GM12892 (cell line): ENCODE results near the gene ZSCAN32. TPM values are rescaled to one million over a fixed set of nuclear protein-coding genes. Genes with fewer than 3 reads are reported as not detected.

Experiments used
- DNase-seq: peaks from one replicate; pipeline ENCODE4 v3.0.0; 2011; ENCODE audit not compliant: insufficient read length
- FAIRE-seq: peaks from 2 replicates; lab custom pipeline; 2011; peaks lifted over from hg19 to GRCh38; lab: Jason Lieb, UNC
- POLR2A ChIP-seq: IDR thresholded peaks from 2 replicates; pipeline ENCODE4 v1.6.1; 2011; ENCODE audit warnings: low read depth, low read length, control low read depth
- POLR2AphosphoS5 ChIP-seq: IDR thresholded peaks from 2 replicates; pipeline ENCODE4 v1.6.1; 2011; ENCODE audit warnings: low read depth, low read length, control low read depth
- TAF1 ChIP-seq: IDR thresholded peaks from 2 replicates; pipeline ENCODE4 v1.6.1; 2011; ENCODE audit warnings: low read depth, mild to moderate bottlenecking, control low read depth, low read length, borderline replicate concordance
- polyA plus RNA-seq: library from polyadenylated mRNA; unstranded; fragments of >200 nt; gene quantifications from one replicate; pipeline ENCODE4 v1.2.1, GENCODE V29; 2012; ENCODE audit warnings: missing spikeins, inconsistent platforms; ENCODE audit not compliant: missing spikeins

Gene ZSCAN32
- 9.1 TPM for polyA plus RNA-seq

DNA sequence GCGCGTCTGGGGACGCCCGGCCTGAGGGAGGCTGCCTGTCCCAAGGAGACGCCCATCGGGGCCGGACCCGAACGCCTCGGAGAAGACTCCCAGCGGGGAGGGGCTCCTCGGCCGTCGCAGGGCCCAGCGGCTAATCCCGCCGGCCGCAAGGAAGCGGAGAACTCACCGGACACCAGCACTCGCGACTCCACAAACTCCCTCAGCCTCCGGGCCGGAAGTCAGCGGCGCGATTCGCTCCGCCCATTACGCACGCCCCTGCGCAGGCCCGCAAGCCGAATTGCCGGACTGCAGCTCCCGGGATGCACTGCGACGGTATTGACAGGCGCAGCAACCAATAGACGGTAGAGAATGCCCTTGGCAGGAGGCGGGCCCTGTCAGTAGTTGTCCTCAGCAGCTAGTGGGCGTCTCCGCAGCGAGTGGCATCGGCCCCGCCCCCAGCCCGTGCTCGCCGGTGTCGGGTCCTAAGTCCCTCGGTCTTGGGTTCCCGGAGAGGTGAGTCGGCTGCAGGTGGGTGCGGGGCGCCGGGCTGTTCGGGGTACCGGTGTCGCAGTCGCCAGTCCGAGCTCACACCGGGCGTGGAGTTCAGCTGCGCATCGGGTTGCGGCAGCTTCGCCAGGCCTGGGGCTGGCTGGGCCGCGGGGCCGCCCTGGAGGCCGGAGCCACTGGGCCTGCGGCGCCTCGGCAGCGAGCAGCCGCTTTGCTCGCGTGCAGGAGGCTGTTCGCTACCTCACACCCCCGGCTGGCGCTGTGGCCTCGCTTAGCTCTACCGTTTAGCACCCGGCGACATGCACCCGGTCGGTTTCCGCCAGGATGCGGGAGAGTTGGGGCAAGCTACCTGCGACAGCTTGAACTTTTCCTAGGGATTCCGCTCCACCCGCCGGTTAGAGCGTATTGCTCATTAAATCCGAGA is at the start of gene ZSCAN32, which contains the start of gene ZNF174:
Gene ZSCAN32, minus strand, starts transcription at position 226 of the 910 bp plus-strand sequence. CDS start 3,447 bp downstream, outside the sequence.
Gene ZNF174, plus strand, starts transcription at position 437 of the 910 bp plus-strand sequence. CDS start 790 bp downstream, outside the sequence.
- peak; percentile 97 for DNase-seq
- FAIRE-seq, result peak; percentile 98
- TF ChIP-seq POLR2A (peak; percentile 87), POLR2AphosphoS5 (peak; percentile 89), TAF1 (peak; percentile 92)

DNA sequence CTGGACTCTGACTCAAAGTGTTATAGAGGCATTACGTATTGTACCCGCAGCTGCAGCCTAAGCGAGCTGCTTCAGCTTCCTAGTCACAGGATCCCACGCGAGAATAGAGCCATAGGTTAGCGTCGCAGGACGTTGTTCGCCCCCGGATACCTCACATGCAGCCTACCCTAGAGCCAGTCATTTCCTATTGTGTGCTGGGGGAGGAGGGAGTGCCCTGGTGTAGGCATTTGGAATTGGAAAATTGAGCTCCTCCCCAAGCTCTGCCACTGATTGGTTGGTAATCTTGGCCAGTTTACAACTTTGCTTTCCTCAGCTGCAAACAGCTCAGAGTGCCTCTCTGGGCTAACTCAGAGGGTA is 43.2 kb upstream of the ZSCAN32 start:
- FAIRE-seq, result peak; percentile 66
- TF ChIP-seq POLR2A (no peak; the same call in none of the 2 replicates), TAF1 (0 out of 2 replicates have a peak, but pooled peaks have one; percentile 18), POLR2AphosphoS5 (peak; percentile 58)

DNA sequence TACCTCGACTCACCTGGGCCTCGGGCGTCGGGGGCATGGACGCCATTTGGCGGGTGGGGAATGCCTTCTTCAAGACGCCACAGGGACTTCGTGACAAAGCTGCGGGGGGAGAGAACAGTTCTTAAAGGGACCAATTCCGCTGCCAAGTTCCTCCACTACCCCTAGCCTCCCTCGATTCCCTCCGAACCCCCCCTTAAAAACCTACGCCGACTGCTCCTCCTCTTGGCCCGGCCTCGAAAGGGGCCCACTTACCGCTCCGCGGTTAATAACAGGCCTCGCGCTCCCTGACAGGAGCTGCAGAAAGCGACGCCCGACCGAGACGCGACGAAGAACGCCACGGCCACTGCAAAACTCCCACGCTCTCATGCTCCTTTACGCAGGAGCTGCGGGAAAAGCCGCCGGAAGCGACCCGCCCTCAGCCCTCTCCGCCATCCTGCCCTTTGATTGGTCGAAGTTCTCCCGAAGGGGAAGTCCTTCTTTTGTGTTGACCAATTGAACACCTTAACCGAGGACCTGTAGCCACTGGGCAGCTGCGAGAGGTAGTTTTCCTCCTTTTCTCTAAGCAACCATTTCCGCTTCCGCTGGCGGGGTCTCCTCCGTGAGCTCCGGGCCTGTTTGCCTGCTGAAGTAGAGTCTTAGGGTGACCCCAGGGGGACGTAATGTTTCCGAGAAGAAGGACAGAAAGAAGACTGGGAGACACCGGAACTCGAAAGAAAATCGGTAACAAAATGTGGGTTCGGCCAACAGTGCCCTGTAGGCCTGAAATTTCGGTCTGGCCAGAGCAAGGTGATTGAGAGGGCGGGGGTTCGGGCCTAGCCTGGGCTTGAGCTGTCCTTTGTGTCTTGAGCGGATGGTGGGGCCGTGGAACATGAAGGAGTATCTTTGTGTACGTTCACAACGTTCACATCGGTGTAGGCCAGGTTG is 42.6 kb upstream of the ZSCAN32 start, which contains the start of the genes NAA60 and ZNF597:
Gene NAA60, plus strand, starts transcription at position 573 of the 924 bp plus-strand sequence. CDS start 32,548 bp downstream, outside the sequence.
Gene ZNF597, minus strand, starts transcription at position 397 of the 924 bp plus-strand sequence. Its CDS starts 351 bp downstream, at position 46.
- peak; percentile 87 for FAIRE-seq
- DNase-seq, result peak; percentile 65
- peak; percentile 77 for TF ChIP-seq POLR2A
- peak; percentile 92 for TF ChIP-seq TAF1
- TF ChIP-seq POLR2AphosphoS5, result peak; percentile 34; the same call in 1 of the 2 replicates

More for the DNA sequence above, 43.2 kb upstream of the ZSCAN32 start:
- DNase-seq, result no peak

DNA sequence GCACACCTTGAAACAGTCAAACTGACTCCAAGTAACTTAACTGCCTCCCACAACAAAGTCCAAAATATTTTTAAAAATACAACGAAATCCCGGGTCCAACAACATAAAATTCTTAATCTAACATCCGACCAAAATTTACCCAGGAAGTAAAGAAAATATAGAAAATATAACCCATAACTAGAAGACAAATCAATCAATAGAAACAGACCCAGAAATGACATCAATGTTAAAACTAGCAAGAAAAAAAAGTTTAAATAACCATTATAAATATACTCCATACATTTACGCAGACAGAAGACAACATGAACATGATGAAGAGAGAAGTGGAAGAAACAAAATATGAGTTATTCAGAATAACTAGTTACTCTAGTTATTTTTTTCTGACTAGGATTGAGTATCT is 38.8 kb upstream of the ZSCAN32 start:
- no peak for DNase-seq
- TF ChIP-seq POLR2A (no peak), TAF1 (no peak), POLR2AphosphoS5 (no peak)
- no peak for FAIRE-seq

DNA sequence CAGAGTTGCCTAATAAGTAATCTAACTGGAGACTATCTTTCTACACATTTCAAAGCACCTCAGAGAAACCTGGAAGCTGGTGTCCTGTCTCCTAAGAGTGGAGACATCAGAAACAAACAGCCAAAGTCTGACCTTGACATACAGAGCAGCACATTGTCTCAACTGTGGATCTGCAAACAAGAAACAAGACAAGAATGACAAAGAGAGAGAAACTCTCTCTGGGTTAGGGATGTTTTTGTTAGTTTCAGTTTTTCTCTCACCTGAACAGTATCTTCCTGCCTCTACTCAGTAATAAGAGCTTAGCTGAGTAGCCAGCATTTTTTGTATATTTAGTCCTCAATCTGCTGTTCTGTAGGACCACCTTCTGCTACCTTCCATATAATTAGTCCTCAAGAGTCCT is 33.6 kb upstream of the ZSCAN32 start:
- DNase-seq, result no peak
- no peak for TF ChIP-seq TAF1
- no peak for TF ChIP-seq POLR2AphosphoS5
- TF ChIP-seq POLR2A, result no peak
- FAIRE-seq, result no peak

DNA sequence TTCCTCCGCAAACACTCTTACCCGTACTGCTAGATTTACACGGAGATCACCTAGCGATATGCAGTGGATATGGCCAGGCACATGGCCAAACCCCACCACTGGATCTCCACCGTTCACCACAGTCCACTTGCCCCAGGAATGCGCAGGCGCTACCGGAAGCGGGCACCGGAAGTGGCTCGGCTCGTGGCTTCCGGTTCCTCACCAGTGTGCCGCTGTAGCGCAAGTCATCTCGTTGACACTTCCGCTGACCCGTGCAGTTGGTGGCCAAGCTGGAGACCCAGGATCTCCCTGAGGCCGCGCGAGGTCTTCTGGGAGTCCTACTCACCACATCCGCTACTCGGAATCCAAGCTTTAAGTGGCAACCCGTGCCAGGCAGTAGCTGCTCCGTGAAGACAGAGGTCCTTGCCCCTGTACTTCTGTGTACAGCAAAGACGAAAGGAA is 31.0 kb upstream of the ZSCAN32 start:
- TF ChIP-seq POLR2AphosphoS5 (no peak), TAF1 (no peak), POLR2A (no peak)
- DNase-seq (no peak), FAIRE-seq (peak; percentile 50)

DNA sequence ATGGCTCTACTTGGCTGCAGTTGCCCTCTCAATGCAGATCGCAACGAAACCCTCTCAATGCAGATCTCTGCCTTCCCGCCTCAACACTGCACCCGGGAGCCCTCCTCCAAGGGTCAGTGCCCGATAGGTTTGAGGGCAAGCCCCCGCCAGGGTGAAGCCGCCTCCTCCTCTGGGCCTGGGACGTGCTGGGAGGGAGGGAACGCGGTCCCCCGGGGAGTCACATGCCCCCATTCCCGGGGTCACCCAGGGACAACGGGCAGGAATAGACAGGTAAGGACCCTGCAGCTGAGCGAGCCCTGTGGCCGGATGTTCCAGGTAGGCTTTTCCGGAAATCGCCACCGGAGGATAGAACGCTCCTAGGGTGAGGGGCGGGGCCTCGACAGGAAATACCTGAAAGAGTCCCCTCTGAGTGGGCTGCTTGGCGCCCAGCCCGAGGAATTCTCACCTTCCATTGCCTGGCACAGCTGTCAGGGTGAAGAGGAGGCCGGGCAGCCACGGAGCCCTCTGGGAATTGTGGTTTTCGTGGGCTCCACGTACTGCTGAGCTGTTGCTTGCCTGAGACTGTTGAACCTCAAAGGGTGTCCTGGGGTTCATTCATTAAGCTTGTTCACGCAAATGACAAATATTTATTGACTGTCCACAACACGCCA is 13.1 kb upstream of the ZSCAN32 start:
- DNase-seq (no peak), FAIRE-seq (no peak)
- TF ChIP-seq POLR2A, result no peak
- TF ChIP-seq POLR2AphosphoS5, result no peak
- no peak for TF ChIP-seq TAF1

DNA sequence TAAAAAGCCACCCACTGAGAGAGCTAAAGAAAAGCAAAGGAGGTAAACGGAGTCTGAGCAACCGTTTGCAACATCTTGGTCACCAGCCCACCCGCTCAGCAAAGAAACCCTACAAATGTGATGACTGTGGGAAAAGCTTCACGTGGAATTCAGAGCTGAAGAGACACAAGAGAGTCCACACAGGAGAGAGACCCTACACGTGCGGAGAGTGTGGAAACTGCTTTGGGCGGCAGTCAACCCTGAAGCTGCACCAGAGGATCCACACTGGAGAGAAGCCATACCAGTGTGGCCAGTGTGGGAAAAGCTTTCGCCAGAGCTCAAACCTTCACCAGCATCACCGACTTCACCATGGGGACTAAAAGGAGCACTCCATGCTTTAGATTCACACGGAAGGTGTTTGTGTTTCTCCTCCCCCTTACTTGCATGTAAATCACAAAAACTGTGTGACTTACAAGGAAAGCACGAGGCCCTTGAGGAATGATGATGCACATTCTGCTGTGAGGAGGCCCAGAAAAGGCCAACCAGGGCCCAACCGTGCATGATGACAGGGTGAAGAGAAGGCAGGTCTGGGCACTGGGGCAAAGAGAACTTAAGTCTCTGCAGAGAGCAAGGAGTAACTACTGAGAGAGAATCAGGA is 7.9 kb upstream of the ZSCAN32 start:
- DNase-seq (no peak), FAIRE-seq (no peak)
- no peak for TF ChIP-seq POLR2AphosphoS5
- TF ChIP-seq TAF1, result no peak
- TF ChIP-seq POLR2A, result no peak

DNA sequence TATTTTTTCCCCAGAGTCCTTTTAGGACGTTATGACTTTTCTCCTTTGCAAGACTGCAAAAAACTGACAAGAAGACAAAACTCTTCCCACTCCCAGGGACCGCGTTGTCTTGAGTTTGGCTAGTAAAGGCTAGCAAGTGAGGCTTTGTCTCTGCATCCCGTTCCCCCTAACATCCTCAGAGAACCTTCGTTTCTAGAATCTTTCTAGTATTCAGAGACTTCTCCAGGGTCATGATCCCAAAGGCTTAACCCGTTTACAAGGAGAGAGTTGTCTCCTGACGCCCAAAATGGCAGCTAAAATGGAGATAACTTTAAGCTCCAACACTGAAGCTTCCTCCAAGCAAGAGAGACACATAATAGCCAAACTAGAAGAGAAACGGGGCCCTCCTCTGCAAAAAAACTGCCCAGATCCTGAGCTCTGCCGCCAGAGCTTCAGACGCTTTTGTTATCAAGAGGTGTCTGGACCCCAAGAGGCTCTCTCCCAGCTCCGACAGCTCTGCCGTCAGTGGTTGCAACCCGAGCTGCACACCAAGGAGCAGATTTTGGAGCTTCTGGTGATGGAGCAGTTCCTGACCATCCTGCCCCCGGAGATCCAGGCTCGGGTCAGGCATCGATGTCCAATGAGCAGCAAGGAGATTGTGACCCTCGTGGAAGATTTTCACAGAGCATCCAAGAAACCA is 1.1 kb upstream of the ZSCAN32 start:
- FAIRE-seq (no peak), DNase-seq (no peak)
- TF ChIP-seq POLR2A (no peak), POLR2AphosphoS5 (no peak), TAF1 (no peak)
